Effector memory CD4-positive, alpha-beta T cell (primary cell): Measurements from ENCODE around the gene SFR1.
A peak's percentile ranks its signal among the peaks of the same experiment; 100 is the strongest.

Source experiments
- DNase-seq, 3 donors: peaks; one replicate each; pipeline ENCODE4 v3.0.0-alpha.2; 2020
- H3K27ac ChIP-seq: 2 replicates; pipeline ENCODE4 v1.7.0; 2013; ENCODE audit warnings: mild to moderate bottlenecking, low read length, moderate library complexity; ENCODE audit not compliant: insufficient read depth, poor library complexity, severe bottlenecking
- H3K27me3 ChIP-seq: replicated peaks from 2 replicates; pipeline ENCODE4 v1.7.0; 2013; ENCODE audit warnings: mild to moderate bottlenecking, low read length; ENCODE audit not compliant: insufficient read depth, control insufficient read depth, poor library complexity, severe bottlenecking
- H3K36me3 ChIP-seq: 2 replicates; pipeline ENCODE4 v1.7.0; 2013; ENCODE audit warnings: mild to moderate bottlenecking, low read length, moderate library complexity; ENCODE audit not compliant: control insufficient read depth, insufficient read depth
- H3K4me1 ChIP-seq: 2 replicates; pipeline ENCODE4 v1.7.0; 2013; ENCODE audit warnings: low read length, mild to moderate bottlenecking; ENCODE audit not compliant: control insufficient read depth, insufficient read depth, poor library complexity, severe bottlenecking
- H3K4me3 ChIP-seq: 2 replicates; pipeline ENCODE4 v1.7.0; 2013; ENCODE audit warnings: low read length, low read depth, mild to moderate bottlenecking; ENCODE audit not compliant: insufficient read depth, poor library complexity, severe bottlenecking
- H3K9me3 ChIP-seq: 2 replicates; pipeline ENCODE4 v1.7.0; 2013; ENCODE audit warnings: mild to moderate bottlenecking, low read length, moderate library complexity; ENCODE audit not compliant: control insufficient read depth
- total RNA-seq, 3 donors: gene quantifications; one replicate each; lab custom pipeline; 2026; lab: John Stamatoyannopoulos, UW

SFR1 gene, protein sequence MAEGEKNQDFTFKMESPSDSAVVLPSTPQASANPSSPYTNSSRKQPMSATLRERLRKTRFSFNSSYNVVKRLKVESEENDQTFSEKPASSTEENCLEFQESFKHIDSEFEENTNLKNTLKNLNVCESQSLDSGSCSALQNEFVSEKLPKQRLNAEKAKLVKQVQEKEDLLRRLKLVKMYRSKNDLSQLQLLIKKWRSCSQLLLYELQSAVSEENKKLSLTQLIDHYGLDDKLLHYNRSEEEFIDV
- 11.9 to 16.8 (median 16.3) reads per million in 3 donors for total RNA-seq

DNA sequence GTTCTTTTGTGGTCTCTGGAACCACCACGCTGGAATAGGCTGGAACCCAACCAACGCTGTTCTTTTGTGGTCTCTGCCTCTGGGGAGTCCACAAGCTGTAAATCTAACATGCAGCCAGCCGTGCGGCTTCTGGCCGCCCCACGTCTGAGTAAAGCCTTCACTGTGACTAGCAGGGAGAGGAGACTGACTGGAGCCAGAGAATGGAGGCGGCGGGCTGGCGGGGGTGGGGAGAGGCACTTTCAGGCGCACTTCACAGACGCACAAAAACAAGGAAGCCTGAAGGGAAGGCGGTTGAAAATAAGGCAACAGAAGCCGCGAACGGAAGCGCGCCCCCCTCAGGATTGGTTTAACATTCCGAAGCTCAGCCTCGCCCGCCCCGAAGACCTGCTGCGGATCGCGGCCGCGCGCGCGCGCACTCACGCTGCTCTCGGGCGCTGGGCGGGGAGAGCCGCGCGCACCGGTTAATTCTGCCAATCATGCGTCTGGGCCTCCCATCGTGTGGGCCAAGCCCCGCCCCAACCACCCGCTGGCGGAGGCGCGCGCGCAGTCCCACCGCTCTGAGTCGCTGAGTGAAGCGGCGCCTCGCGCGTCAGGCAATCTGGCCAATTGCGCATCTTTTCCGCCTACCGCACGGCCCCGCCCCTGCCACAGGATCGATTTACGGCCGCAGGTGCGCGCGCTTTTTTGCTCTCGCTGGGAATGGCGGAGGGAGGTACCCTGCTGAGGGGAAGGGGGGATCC, at the start of gene SFR1:
SFR1 (plus strand) TSS at position 687 of the 740 bp plus-strand sequence; CDS start at position 700, 13 bp downstream.
- Histone ChIP-seq H3K4me3 (peak within 1 kb of the TSS; percentile 92), H3K36me3 (no peaks in the 10 kb centered on the region), H3K27ac (peak within 1 kb of the TSS; percentile 100), H3K27me3 (no peaks in the 10 kb centered on the region), H3K9me3 (no peaks in the 10 kb centered on the region), H3K4me1 (peaks cover 13% of the 10 kb centered on the region)
- DNase-seq: peak; percentile 98 to 99 (median 99)

DNA sequence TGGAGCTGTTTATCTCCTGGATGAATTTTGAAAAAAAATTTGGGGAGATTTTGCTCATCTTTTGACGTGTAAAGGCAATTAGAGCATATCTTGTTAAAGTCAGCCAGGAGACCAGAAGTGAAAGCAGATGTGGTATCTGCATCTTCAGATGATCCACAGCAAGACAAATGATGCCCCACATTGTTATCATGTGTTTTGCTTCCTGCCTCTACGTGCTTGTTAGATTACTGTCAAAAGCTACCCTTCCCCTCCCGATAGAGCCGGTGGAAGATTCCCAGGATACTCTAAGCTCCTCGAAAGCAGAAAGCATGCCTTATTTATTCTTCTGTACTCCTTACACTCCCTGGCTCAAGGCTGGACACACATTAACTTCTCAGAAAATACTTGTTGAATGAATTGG, 49.2 kb upstream of the SFR1 start:
- H3K36me3 ChIP-seq: no peaks in the 10 kb centered on the region
- no peak for DNase-seq
- H3K27ac ChIP-seq: no peak overlapping the region
- no peak overlapping the region for H3K4me3 ChIP-seq
- no peaks in the 10 kb centered on the region for H3K9me3 ChIP-seq
- no peaks in the 10 kb centered on the region for H3K4me1 ChIP-seq
- H3K27me3 ChIP-seq: no peaks in the 10 kb centered on the region

DNA sequence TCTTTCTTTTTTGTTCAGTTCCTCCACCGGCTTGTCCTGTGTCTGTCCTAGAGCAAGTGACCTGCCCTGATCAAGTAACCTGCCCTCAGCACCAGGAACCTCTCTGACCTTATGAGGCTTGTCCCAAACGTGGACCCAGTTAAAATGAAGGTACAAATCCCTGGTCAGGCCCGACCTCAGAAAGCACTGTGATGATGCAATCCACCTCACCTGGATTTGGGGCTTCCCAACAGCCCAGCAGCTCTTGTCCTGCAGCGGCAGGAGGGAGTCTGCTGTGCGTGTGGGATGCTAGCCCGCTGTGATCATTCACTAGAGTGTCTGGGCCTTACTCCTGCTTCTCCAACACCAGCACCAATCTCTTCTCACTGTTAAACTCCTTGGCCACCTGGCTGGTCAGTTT, 47.5 kb upstream of the SFR1 start:
- Histone ChIP-seq H3K4me3 (no peak overlapping the region), H3K36me3 (no peaks in the 10 kb centered on the region), H3K27me3 (no peaks in the 10 kb centered on the region), H3K9me3 (no peaks in the 10 kb centered on the region), H3K27ac (no peak overlapping the region), H3K4me1 (no peaks in the 10 kb centered on the region)
- DNase-seq: no peak

DNA sequence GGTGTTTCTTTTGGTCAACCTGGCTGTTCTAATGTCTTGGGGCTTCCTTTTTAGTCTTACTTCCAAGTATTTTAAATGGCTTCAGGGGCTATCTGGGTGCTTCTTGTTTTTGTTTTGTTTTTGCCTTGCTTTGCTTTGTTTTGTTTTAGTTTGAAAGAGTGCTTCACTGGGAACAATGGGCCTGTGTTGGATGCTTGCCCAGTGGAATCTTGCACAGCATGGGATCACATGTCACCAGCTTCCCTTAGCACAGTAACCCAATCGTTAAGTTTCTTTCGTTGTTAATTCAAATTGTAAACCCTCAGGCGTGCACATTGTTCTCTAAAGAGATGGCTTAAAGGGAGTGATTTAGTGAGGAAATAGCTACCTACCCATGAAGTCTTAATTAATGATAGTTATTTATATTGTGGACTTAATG, 45.2 kb upstream of the SFR1 start:
- Histone ChIP-seq H3K36me3 (no peaks in the 10 kb centered on the region), H3K27ac (no peak overlapping the region), H3K27me3 (no peaks in the 10 kb centered on the region), H3K4me1 (no peaks in the 10 kb centered on the region), H3K4me3 (no peak overlapping the region), H3K9me3 (no peaks in the 10 kb centered on the region)
- DNase-seq: no peak

DNA sequence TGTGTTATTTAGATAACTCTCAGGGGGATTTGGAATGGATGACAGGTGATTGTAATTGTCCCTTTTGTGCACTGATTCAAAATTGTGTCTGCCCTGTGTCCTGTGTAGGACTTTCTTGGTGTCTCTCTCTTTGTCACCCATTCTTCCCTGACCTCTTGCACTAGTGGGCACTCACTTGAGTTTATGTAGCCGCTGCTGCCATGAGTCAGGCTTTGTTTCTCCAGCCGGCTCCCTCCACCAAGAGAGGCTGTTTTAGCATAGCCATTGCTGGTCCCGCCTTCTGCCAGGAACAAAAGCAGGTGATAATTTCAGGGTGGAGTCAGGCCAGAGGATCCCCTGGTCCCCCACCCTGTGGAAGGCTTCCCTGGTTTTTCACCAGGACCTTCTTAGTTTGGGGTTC, 44.7 kb upstream of the SFR1 start:
- H3K9me3 ChIP-seq: no peaks in the 10 kb centered on the region
- no peaks in the 10 kb centered on the region for H3K27me3 ChIP-seq
- H3K4me1 ChIP-seq: no peaks in the 10 kb centered on the region
- no peaks in the 10 kb centered on the region for H3K36me3 ChIP-seq
- DNase-seq: no peak
- H3K27ac ChIP-seq: no peak overlapping the region
- H3K4me3 ChIP-seq: no peak overlapping the region

DNA sequence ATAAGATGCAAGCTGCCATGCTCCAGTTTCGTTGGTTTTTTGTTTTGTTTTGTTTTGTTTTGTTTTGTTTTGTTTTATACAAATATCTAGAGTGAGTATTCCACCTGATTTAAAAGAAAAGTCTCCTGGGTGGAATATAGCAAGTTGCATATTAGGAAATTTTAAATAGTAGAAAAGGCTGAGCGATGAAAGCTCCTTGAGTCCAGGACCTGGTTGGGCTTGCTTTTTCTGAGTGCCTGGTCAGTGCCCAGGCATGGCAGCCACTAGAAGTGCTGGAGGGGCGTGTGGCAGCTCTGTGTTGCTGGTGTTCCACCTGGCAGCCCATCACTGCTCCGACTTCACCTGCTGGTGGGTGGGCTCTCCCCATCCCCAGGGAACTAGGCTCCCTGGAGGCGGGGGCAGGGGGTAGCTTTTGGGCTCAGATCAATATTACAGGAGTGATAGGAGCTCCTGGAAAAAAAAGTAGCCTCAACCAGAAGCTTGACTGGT, 44.3 kb upstream of the SFR1 start:
- no peaks in the 10 kb centered on the region for H3K36me3 ChIP-seq
- DNase-seq: no peak

DNA sequence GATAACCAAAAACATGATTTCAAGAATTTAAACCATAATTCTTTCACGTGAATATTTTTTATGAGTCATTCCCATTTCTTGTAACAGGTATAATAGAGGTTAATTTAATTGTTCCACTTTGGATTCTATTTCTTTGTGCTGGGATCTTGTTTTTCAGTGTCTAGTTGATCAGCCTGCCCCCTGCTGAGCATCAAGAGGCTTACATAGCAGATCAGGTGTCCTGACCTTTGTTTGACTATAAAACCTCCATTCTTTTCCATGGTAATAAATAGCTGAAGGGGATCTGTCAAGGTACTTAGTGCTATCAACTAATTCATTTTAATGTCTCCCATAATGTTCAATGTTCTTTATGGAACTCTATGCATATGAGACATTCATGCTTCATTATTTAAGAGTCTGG, 41.2 kb upstream of the SFR1 start:
- H3K9me3 ChIP-seq: no peaks in the 10 kb centered on the region
- H3K27ac ChIP-seq: no peak overlapping the region
- DNase-seq: peak in 1 of 3 donors; percentile 6
- no peaks in the 10 kb centered on the region for H3K4me1 ChIP-seq
- no peaks in the 10 kb centered on the region for H3K27me3 ChIP-seq
- no peak overlapping the region for H3K4me3 ChIP-seq
- H3K36me3 ChIP-seq: no peaks in the 10 kb centered on the region

More for the DNA sequence above, 44.3 kb upstream of the SFR1 start:
- Histone ChIP-seq H3K27ac (no peak overlapping the region), H3K4me3 (no peak overlapping the region), H3K9me3 (no peaks in the 10 kb centered on the region), H3K27me3 (no peaks in the 10 kb centered on the region), H3K4me1 (no peaks in the 10 kb centered on the region)

DNA sequence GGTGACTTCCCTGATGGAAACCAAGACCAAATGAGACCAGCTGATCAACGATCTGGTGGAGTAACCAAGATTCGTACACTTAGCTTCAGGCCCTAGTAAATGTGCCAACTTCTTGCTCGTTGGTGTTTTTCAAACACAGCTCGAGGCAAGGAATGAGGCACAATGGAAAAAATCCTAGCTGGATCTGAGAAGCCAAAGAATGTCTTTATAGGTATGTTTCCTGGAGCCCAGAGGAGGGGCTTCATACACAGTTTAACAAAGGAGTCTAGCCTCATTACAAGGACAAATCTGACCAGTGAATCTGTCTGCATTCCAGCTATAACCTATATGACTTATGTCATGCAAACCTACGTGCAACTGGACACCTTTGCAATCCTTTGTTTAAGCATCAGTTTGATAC, 40.0 kb upstream of the SFR1 start:
- H3K4me3 ChIP-seq: no peak overlapping the region
- no peaks in the 10 kb centered on the region for H3K27me3 ChIP-seq
- no peaks in the 10 kb centered on the region for H3K9me3 ChIP-seq
- H3K4me1 ChIP-seq: no peaks in the 10 kb centered on the region
- H3K36me3 ChIP-seq: no peaks in the 10 kb centered on the region
- no peak overlapping the region for H3K27ac ChIP-seq
- no peak for DNase-seq

DNA sequence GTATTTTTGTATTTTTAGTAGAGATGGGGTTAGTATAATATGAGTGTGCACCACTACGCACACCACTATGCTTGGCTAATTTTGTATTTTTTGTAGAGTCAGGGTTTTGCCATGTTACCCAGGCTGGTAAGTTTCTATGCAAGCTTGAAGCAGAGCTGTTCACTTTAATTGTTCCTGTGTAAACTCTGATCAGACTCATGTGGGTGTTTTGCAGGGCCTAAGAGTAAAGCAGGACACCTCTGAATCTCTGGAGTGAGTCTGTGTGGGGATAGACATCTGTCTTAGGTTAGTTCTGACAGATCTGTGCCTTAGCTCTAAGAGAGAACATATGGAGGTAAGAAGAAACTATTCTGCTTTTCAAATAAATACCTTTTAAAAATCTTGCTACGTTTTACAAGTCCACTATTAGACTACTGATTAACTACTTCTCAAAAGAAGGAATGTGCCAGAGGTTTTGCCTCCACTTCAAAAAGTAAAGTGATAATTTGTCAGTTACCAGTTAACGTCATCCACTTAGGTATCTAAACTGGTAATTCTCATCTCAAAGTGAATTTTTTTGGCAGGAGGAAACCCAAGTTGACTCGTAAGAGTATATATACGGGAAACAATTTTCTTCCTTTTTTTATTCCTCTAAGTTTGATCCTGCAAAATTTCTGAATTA, 37.4 kb upstream of the SFR1 start:
- no peak overlapping the region for H3K27ac ChIP-seq
- H3K4me3 ChIP-seq: no peak overlapping the region
- no peaks in the 10 kb centered on the region for H3K36me3 ChIP-seq
- no peaks in the 10 kb centered on the region for H3K9me3 ChIP-seq
- no peaks in the 10 kb centered on the region for H3K4me1 ChIP-seq
- no peaks in the 10 kb centered on the region for H3K27me3 ChIP-seq
- DNase-seq: no peak
